PC-9 (cell line): ENCODE results near the gene GUCA2B. TPM values are rescaled to one million over a fixed set of nuclear protein-coding genes. Genes with fewer than 3 reads are reported as not detected.

Experiments
- BruUV-seq: library from RNA; stranded (reverse); fragments of 400-500 nt; replicated peaks from 2 replicates; lab custom pipeline; 2021; lab: Mats Ljungman, UMichigan
- CTCF ChIA-PET: fragments of 300-600 bp; sonication (Branson Sonifier 250); formaldehyde crosslinking; loops from one replicate; lab custom pipeline; 2022; ENCODE audit warnings: antibody characterized with exemption; lab: Charles Lee
- POLR2A ChIA-PET: fragments of 300-600 bp; sonication (Branson Sonifier 250); formaldehyde crosslinking; loops from one replicate; lab custom pipeline; 2022; ENCODE audit warnings: antibody characterized with exemption; ENCODE audit not compliant: unreplicated experiment; lab: Charles Lee
- DNase-seq, 2 experiments: peaks; one replicate each; pipeline versions ENCODE4 v3.0.0 to v3.0.0-alpha.2; 2015 to 2022; ENCODE audit warnings: mixed read lengths in 1 of 2
- H2AFZ ChIP-seq: fragments of 200-600 bp; sonication (generic); 2 replicates; pipeline ENCODE4 v1.8.1; 2017; ENCODE audit warnings: antibody characterized with exemption
- H3F3A ChIP-seq: fragments of 200-600 bp; sonication (generic); 2 replicates; pipeline ENCODE4 v1.8.1; 2017; ENCODE audit warnings: antibody characterized with exemption, mild to moderate bottlenecking, low read depth; ENCODE audit not compliant: insufficient read depth
- H3K27ac ChIP-seq: fragments of 200-600 bp; sonication (generic); 2 replicates; pipeline ENCODE4 v1.6.1; 2016; ENCODE audit warnings: mixed run types
- H3K27me3 ChIP-seq: fragments of 200-600 bp; sonication (generic); 2 replicates; pipeline ENCODE4 v1.6.1; 2016; ENCODE audit warnings: low read depth, mixed run types; ENCODE audit not compliant: insufficient read depth
- H3K36me3 ChIP-seq: fragments of 200-600 bp; sonication (generic); 2 replicates; pipeline ENCODE4 v1.6.1; 2016; ENCODE audit warnings: low read depth, mixed run types
- H3K4me1 ChIP-seq: fragments of 200-600 bp; sonication (generic); replicated peaks from 2 replicates; pipeline ENCODE4 v1.6.1; 2016; ENCODE audit warnings: mixed run types; ENCODE audit not compliant: insufficient read depth
- H3K4me2 ChIP-seq: fragments of 200-600 bp; sonication (generic); 2 replicates; pipeline ENCODE4 v1.6.1; 2017; ENCODE audit warnings: mixed run types
- H3K4me3 ChIP-seq: fragments of 200-600 bp; sonication (generic); 2 replicates; pipeline ENCODE4 v1.6.1; 2016; ENCODE audit warnings: mixed run types
- H3K79me2 ChIP-seq: fragments of 200-600 bp; sonication (generic); 2 replicates; pipeline ENCODE4 v1.6.1; 2017; ENCODE audit warnings: low read depth, mixed run types
- H3K9me2 ChIP-seq: fragments of 200-600 bp; sonication (generic); 2 replicates; pipeline ENCODE4 v1.8.1; 2017; ENCODE audit warnings: mild to moderate bottlenecking; ENCODE audit not compliant: insufficient read depth
- H3K9me3 ChIP-seq: fragments of 200-600 bp; sonication (generic); 2 replicates; pipeline ENCODE4 v1.8.1; 2016; ENCODE audit warnings: low read depth; ENCODE audit not compliant: insufficient read depth
- H4K20me1 ChIP-seq: fragments of 200-600 bp; sonication (generic); 2 replicates; pipeline ENCODE4 v1.8.1; 2017; ENCODE audit not compliant: insufficient read depth
- EZH2 ChIP-seq: fragments of 200-600 bp; sonication (generic); IDR thresholded peaks from 2 replicates; pipeline ENCODE4 v1.8.0; 2017; ENCODE audit warnings: antibody characterized with exemption, low read depth
- intact Hi-C: fragments of 100-400 bp; cut with micrococcal nuclease; formaldehyde crosslinking; loops from one replicate; pipeline ENCODE4 v1.10.0; 2022; ENCODE audit not compliant: unreplicated experiment
- total RNA-seq: library from RNA; stranded (reverse); gene quantifications from 2 replicates; pipeline ENCODE4 v1.2.3, GENCODE V29; 2021
- TF ChIP-seq, protein P1 (sequence below): fragments of 200-600 bp; sonication (generic); conservative IDR thresholded peaks from 2 replicates; pipeline ENCODE4 v1.6.1; 2017; ENCODE audit warnings: mixed run types, antibody characterized with exemption, mild to moderate bottlenecking, moderate library complexity

Gene GUCA2B
- total RNA-seq, 1 experiment from 2014 or later: not detected

DNA sequence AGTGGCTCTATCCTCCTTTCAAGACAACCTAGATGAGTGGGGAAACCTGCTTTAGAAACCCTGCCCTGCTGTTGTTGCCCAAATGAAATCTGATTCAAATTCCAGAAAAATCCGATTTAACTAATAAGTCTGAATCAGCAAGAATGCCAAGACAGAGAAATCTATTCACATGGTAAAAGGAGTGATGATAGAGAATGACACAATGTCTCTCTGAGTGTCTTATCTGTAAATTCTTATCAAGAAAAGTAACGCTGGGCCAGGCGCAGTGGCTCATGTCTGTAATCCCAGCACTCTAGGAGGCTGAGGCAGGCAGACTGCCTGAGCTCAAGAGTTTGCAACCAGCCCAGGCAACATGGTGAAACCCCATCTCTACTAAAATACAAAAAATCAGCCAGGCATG is 25.0 kb downstream of the GUCA2B start:
- no peaks in the 10 kb centered on the region; the same call in 1 of the 2 replicates for H3K79me2 ChIP-seq
- H3K9me3 ChIP-seq: no peaks in the 10 kb centered on the region
- H3K9me2 ChIP-seq: no peaks in the 10 kb centered on the region
- H3F3A ChIP-seq: peaks cover 49% of the 10 kb centered on the region
- H3K27me3 ChIP-seq: no peaks in the 10 kb centered on the region
- H2AFZ ChIP-seq: no peak overlapping the region
- intact Hi-C loops: loop anchor here (10.0 kb wide), 1 partner anchor 277 kb away; the partner anchor contains the start of genes PPCS and ZMYND12
- ChIA-PET CTCF (no interaction called here), POLR2A (no interaction called here)
- peaks cover 4% of the 10 kb centered on the region for H3K36me3 ChIP-seq
- no peak for DNase-seq
- no TSS peak for BruUV-seq
- H3K4me2 ChIP-seq: no peak overlapping the region
- H3K4me3 ChIP-seq: no peak overlapping the region
- H3K4me1 ChIP-seq: peaks cover 17% of the 10 kb centered on the region
- no peak overlapping the region for H3K27ac ChIP-seq
- 0 out of 2 replicates have a peak, but pooled peaks cover 3% of the 10 kb centered on the region for H4K20me1 ChIP-seq
- TF ChIP-seq, protein P1, sequence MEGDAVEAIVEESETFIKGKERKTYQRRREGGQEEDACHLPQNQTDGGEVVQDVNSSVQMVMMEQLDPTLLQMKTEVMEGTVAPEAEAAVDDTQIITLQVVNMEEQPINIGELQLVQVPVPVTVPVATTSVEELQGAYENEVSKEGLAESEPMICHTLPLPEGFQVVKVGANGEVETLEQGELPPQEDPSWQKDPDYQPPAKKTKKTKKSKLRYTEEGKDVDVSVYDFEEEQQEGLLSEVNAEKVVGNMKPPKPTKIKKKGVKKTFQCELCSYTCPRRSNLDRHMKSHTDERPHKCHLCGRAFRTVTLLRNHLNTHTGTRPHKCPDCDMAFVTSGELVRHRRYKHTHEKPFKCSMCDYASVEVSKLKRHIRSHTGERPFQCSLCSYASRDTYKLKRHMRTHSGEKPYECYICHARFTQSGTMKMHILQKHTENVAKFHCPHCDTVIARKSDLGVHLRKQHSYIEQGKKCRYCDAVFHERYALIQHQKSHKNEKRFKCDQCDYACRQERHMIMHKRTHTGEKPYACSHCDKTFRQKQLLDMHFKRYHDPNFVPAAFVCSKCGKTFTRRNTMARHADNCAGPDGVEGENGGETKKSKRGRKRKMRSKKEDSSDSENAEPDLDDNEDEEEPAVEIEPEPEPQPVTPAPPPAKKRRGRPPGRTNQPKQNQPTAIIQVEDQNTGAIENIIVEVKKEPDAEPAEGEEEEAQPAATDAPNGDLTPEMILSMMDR: no peak
- no peak for TF ChIP-seq EZH2

DNA sequence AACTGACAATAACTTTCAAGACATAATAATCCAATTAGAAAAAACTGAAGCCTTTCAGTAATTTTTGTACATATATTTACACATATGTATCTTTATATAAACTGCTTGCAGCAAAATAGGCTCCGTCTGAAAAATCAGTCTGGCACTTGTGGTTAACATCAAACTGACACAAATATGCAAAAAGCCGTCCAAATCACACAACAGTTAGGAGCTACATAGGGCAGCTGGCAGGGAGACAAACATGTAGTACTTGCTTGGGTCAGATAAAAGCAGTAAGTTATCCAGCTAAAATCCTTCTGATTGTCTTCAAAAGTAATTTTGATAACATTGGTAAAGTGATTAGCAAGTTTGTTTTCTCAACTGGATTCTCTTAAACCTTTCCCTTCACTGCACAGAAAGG is 26.1 kb downstream of the GUCA2B start:
- H3K9me2 ChIP-seq: no peaks in the 10 kb centered on the region
- 0 out of 2 replicates have a peak, but pooled peaks cover 3% of the 10 kb centered on the region for H4K20me1 ChIP-seq
- peaks cover 41% of the 10 kb centered on the region for H3F3A ChIP-seq
- no peak overlapping the region for H2AFZ ChIP-seq
- no peak overlapping the region for H3K4me3 ChIP-seq
- H3K27me3 ChIP-seq: no peaks in the 10 kb centered on the region
- ChIA-PET CTCF (interaction anchor here (0.5 to 0.6 kb wide), 2 partner anchors 146 to 433 kb away, joined by 3 read pairs; no protein-coding TSS in a partner anchor), POLR2A (no interaction called here)
- no peak overlapping the region for H3K27ac ChIP-seq
- DNase-seq: no peak
- H3K4me2 ChIP-seq: no peak overlapping the region
- no TSS peak for BruUV-seq
- intact Hi-C loops: loop anchor here (10.0 kb wide), 1 partner anchor 276 kb away; the partner anchor contains the start of genes PPCS and ZMYND12
- H3K79me2 ChIP-seq: no peaks in the 10 kb centered on the region; the same call in 1 of the 2 replicates
- H3K36me3 ChIP-seq: peaks cover 4% of the 10 kb centered on the region
- TF ChIP-seq, protein P1: no peak
- TF ChIP-seq EZH2: no peak
- H3K4me1 ChIP-seq: peaks cover 7% of the 10 kb centered on the region
- H3K9me3 ChIP-seq: no peaks in the 10 kb centered on the region

DNA sequence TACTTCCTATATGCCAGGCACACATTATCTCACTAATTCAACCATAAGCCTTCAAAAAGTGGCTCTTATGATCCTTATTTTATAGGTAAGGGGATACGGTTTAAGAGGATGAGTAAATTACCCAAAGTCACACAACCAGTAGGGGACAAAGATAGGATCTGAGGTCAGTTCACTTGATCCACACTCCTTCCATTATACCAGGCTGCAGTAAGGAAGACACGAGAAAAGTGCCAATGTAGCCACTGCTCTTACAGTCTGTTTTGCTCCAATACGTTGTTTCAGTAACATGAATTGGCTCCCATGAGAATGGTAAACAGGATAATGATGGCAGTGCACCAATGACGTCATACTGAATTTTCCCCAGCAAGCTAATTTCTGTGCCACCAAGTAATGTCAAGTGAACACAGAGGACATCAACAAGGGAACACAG is 26.7 kb downstream of the GUCA2B start:
- TF ChIP-seq EZH2: no peak
- TF ChIP-seq, protein P1: no peak
- H3K9me2 ChIP-seq: no peaks in the 10 kb centered on the region
- H3K4me2 ChIP-seq: no peak overlapping the region
- no peaks in the 10 kb centered on the region for H3K27me3 ChIP-seq
- H3K79me2 ChIP-seq: no peaks in the 10 kb centered on the region; the same call in 1 of the 2 replicates
- peaks cover under 1% of the 10 kb centered on the region; the same call in 1 of the 2 replicates for H3K4me1 ChIP-seq
- no peaks in the 10 kb centered on the region for H3K9me3 ChIP-seq
- no peak overlapping the region for H2AFZ ChIP-seq
- no TSS peak for BruUV-seq
- no peak overlapping the region for H3K27ac ChIP-seq
- peaks cover 4% of the 10 kb centered on the region for H3K36me3 ChIP-seq
- peaks cover 38% of the 10 kb centered on the region for H3F3A ChIP-seq
- ChIA-PET POLR2A (no interaction called here), CTCF (interaction anchor here (0.6 kb wide), 1 partner anchor 434 kb away, joined by 3 read pairs; no protein-coding TSS in a partner anchor)
- no peak overlapping the region for H3K4me3 ChIP-seq
- H4K20me1 ChIP-seq: 0 out of 2 replicates have a peak, but pooled peaks cover 3% of the 10 kb centered on the region
- intact Hi-C loops: loop anchor here (10.0 kb wide), 1 partner anchor 275 kb away; the partner anchor contains the start of genes PPCS and ZMYND12
- DNase-seq: no peak
